Measurements from ENCODE around the gene SLC31A1. TPM values are rescaled to one million over a fixed set of nuclear protein-coding genes. Genes with fewer than 3 reads are reported as not detected.
"Not testable (repeated sequence)": the region's sequence is repeated elsewhere in the genome, so short reads cannot be mapped to it uniquely, and the experiment has no call there.

Gene SLC31A1
- total and polyA plus RNA-seq, 4 donors = 18.7 to 22.9 (median 19.5) TPM

- Histone ChIP-seq H3K27me3 (ENCODE audit: control insufficient read depth, insufficient read depth, low read length) (no peaks in the 10 kb centered on the region), H3K9me3 (ENCODE audit: control insufficient read depth, insufficient read depth, low read length) (no peaks in the 10 kb centered on the region), H3K4me3 (ENCODE audit: low read depth, low read length) (peak overlapping the region; percentile 90), H3K36me3 (ENCODE audit: control insufficient read depth, insufficient read depth, low read length) (peaks cover 23% of the 10 kb centered on the region), H3K4me1 (ENCODE audit: control insufficient read depth, insufficient read depth, low read length) (peaks cover 5% of the 10 kb centered on the region), H3K27ac (ENCODE audit: low read depth, low read length) (peak overlapping the region; percentile 96)
- peak; percentile 26 to 88 (median 41) for DNase-seq (ENCODE audit: low read depth in 4 of 6, low spot score in 6 of 6)
- 0% methylated on average over 12 of the region's 15 CpGs for WGBS (ENCODE audit: insufficient coverage)
These were observed 53.3 kb downstream of the SLC31A1 start for GRCh38 chr9:113274474-113275156.

DNA sequence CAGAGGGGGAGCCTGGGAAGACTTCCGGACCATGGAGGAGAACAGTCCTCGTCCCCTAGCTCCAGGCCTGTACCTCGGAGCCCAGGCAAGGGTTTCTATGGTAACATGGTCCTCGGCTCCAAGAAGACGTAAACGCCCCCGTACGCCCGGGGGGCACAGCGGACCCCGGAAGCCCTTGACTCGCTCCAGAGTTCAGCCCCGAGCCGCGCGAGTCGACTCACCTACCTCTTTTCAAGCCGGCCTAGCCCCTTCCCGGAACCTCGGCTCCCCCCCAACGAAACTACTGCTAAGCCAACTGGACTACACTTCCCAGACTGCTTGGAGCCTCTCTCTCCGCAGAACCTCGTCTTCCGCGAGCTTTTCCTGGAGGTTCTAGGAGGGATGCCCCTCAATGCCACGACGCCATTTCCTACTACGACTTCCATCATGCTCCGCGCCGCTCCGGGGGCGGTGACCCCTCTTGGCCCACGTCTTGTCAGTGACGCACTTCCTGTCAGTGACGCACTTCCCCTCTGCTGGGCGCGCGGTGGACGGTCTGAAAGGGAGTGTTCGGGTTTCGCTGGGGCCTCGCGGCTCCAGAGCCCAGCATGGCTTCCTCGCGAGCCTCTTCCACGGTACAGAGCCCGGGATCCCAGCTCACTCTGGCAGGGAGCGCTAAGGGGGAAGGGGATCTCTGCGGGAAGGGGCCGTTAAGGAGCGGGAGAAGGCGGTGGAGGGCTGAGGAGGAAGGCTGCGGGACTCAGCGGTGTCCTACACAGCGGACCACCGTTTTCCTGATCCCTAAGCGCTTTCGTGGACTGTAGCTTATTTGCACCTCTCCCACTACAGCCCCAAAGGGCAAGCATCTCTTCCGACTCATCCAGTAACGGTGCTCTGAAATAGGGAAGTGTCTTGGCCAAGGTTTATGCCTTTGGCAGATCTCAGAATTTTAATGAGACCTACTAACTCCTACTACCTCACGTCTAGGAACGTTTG is 54.1 kb downstream of the SLC31A1 start, which contains the start of the genes CDC26 and PRPF4:
TSS of gene CDC26 (minus strand) at position 416 of the 975 bp plus-strand sequence. CDS start 3,065 bp downstream, outside the sequence.
TSS of gene PRPF4 (plus strand) at position 502 of the 975 bp plus-strand sequence. CDS start at position 588, 86 bp downstream.
- Histone ChIP-seq H3K27me3 (ENCODE audit: control insufficient read depth, insufficient read depth, low read length) (no peaks in the 10 kb centered on the region), H3K4me3 (ENCODE audit: low read depth, low read length) (peak within 1 kb of the TSS; percentile 90), H3K36me3 (ENCODE audit: control insufficient read depth, insufficient read depth, low read length) (peaks cover 29% of the 10 kb centered on the region), H3K27ac (ENCODE audit: low read depth, low read length) (peak within 1 kb of the TSS; percentile 96), H3K9me3 (ENCODE audit: control insufficient read depth, insufficient read depth, low read length) (no peaks in the 10 kb centered on the region), H3K4me1 (ENCODE audit: control insufficient read depth, insufficient read depth, low read length) (peaks cover 5% of the 10 kb centered on the region)
- peak; percentile 96 to 100 (median 98) for DNase-seq (ENCODE audit: low read depth in 4 of 6, low spot score in 6 of 6)
- under 1% methylated on average over 52 of the region's 63 CpGs for WGBS (ENCODE audit: insufficient coverage)

GRCh38 chr9:113278840-113279239 is 57.5 kb downstream of the SLC31A1 start:
- 86% methylated on average over 4 of the region's 4 CpGs for WGBS (ENCODE audit: insufficient coverage)
- Histone ChIP-seq H3K4me1 (ENCODE audit: control insufficient read depth, insufficient read depth, low read length) (peaks cover 5% of the 10 kb centered on the region), H3K36me3 (ENCODE audit: control insufficient read depth, insufficient read depth, low read length) (peaks cover 42% of the 10 kb centered on the region), H3K4me3 (ENCODE audit: low read depth, low read length) (no peak overlapping the region), H3K9me3 (ENCODE audit: control insufficient read depth, insufficient read depth, low read length) (no peaks in the 10 kb centered on the region), H3K27ac (ENCODE audit: low read depth, low read length) (no peak overlapping the region), H3K27me3 (ENCODE audit: control insufficient read depth, insufficient read depth, low read length) (no peaks in the 10 kb centered on the region)
- DNase-seq (ENCODE audit: low read depth in 4 of 6, low spot score in 6 of 6) = no peak

- Histone ChIP-seq H3K4me1 (ENCODE audit: control insufficient read depth, insufficient read depth, low read length) (peaks cover 5% of the 10 kb centered on the region), H3K36me3 (ENCODE audit: control insufficient read depth, insufficient read depth, low read length) (peaks cover 54% of the 10 kb centered on the region), H3K9me3 (ENCODE audit: control insufficient read depth, insufficient read depth, low read length) (no peaks in the 10 kb centered on the region), H3K27ac (ENCODE audit: low read depth, low read length) (no peak overlapping the region), H3K4me3 (ENCODE audit: low read depth, low read length) (no peak overlapping the region), H3K27me3 (ENCODE audit: control insufficient read depth, insufficient read depth, low read length) (no peaks in the 10 kb centered on the region)
- 91% methylated on average over 4 of the region's 4 CpGs for WGBS (ENCODE audit: insufficient coverage)
- DNase-seq (ENCODE audit: low read depth in 4 of 6, low spot score in 6 of 6) = no peak
These were observed 60.0 kb downstream of the SLC31A1 start for GRCh38 chr9:113281356-113281755.

DNA sequence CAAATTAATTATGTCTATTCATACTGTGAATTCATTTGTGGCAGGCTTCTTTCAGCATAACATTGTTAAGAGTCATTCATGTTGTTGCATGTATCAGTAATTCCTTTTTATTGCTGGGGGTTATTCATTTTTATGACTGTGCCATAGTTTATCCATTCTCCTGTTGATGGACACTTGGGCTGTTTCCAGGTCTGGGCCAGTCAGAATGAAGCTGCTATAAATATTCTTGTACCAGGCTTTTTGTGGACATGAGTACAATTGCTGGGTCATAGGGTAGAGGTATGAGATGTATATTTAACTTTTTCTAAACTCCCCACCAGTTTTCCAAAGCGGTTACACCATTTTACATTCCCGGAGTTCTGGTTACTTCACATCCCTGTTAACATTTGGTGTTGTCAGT is 67.7 kb downstream of the SLC31A1 start:
- H3K27me3 ChIP-seq (ENCODE audit: control insufficient read depth, insufficient read depth, low read length) = no peaks in the 10 kb centered on the region
- H3K36me3 ChIP-seq (ENCODE audit: control insufficient read depth, insufficient read depth, low read length) = peaks cover 49% of the 10 kb centered on the region
- no peak for DNase-seq (ENCODE audit: low read depth in 4 of 6, low spot score in 6 of 6)
- H3K27ac ChIP-seq (ENCODE audit: low read depth, low read length) = no peak overlapping the region
- H3K4me3 ChIP-seq (ENCODE audit: low read depth, low read length) = no peak overlapping the region
- no peaks in the 10 kb centered on the region for H3K4me1 ChIP-seq (ENCODE audit: control insufficient read depth, insufficient read depth, low read length)
- no peaks in the 10 kb centered on the region for H3K9me3 ChIP-seq (ENCODE audit: control insufficient read depth, insufficient read depth, low read length)
- WGBS (ENCODE audit: insufficient coverage) = no CpG with 5 or more reads among the region's 2 CpGs

DNA sequence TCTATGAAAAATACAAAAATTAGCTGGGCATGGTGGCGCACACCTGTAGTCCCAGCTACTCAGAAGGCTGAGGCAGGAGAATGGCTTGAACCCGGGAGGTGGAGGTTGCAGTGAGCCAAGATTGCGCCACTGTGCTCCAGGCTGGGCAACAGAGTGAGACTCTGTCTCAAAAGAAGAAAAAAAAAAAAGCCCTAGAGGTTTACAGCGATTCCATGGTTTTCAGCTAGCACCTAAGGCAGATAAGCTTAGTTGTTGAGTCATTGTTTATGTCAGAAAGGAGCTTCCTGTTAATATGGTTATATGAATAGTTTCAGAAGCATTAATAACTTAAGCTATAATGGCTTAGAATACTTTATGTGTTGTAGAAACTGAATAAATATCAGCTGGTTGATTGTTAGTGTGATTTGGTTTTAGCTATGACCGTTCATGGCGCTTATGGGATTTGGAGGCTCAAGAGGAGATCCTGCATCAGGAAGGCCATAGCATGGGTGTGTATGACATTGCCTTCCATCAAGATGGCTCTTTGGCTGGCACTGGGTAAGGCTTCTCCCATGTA is 68.8 kb downstream of the SLC31A1 start:
- H3K36me3 ChIP-seq (ENCODE audit: control insufficient read depth, insufficient read depth, low read length) = peaks cover 47% of the 10 kb centered on the region
- no peak overlapping the region for H3K27ac ChIP-seq (ENCODE audit: low read depth, low read length)
- no peaks in the 10 kb centered on the region for H3K4me1 ChIP-seq (ENCODE audit: control insufficient read depth, insufficient read depth, low read length)
- H3K27me3 ChIP-seq (ENCODE audit: control insufficient read depth, insufficient read depth, low read length) = no peaks in the 10 kb centered on the region
- no peak for DNase-seq (ENCODE audit: low read depth in 4 of 6, low spot score in 6 of 6)
- H3K9me3 ChIP-seq (ENCODE audit: control insufficient read depth, insufficient read depth, low read length) = no peaks in the 10 kb centered on the region
- WGBS (ENCODE audit: insufficient coverage) = 97% methylated on average over 5 of the region's 6 CpGs
- H3K4me3 ChIP-seq (ENCODE audit: low read depth, low read length) = no peak overlapping the region

DNA sequence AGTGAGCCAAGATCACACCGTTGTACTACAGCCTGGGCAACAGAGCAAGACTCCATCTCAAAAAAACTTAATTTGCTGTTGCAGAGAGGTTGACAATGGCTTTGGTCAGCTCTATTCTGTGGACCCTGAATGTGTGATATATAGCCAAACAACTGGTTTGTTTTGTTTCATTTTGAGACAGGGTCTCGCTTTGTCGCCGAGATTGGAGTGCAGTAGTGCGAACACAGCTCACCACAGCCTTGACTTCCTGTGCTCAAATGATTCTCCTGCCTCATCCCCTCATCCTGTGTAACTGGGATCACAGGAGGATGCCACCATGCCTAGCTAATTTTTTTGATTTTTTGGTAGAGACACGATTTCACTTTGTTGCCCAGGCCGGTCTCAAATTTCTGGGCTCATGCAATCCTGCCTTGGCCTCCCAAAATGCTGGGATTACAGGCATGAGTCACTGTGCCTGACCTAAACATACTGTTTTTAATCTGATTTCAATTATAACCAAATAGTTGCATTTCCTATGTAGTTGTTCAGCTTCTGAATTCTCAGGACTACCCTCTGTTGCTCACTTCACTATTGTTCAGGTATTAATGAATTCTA is 72.0 kb downstream of the SLC31A1 start:
- no peaks in the 10 kb centered on the region for H3K4me1 ChIP-seq (ENCODE audit: control insufficient read depth, insufficient read depth, low read length)
- WGBS (ENCODE audit: insufficient coverage) = 88% methylated on average over 4 of the region's 7 CpGs
- H3K27ac ChIP-seq (ENCODE audit: low read depth, low read length) = no peak overlapping the region
- H3K27me3 ChIP-seq (ENCODE audit: control insufficient read depth, insufficient read depth, low read length) = no peaks in the 10 kb centered on the region
- H3K4me3 ChIP-seq (ENCODE audit: low read depth, low read length) = no peak overlapping the region
- H3K9me3 ChIP-seq (ENCODE audit: control insufficient read depth, insufficient read depth, low read length) = no peaks in the 10 kb centered on the region
- DNase-seq (ENCODE audit: low read depth in 4 of 6, low spot score in 6 of 6) = no peak
- H3K36me3 ChIP-seq (ENCODE audit: control insufficient read depth, insufficient read depth, low read length) = peaks cover 35% of the 10 kb centered on the region

- not testable (repeated sequence) for H3K4me1 ChIP-seq (ENCODE audit: control insufficient read depth, insufficient read depth, low read length); DNase-seq (ENCODE audit: low read depth in 4 of 6, low spot score in 6 of 6); H3K27ac ChIP-seq (ENCODE audit: low read depth, low read length); H3K27me3 ChIP-seq (ENCODE audit: control insufficient read depth, insufficient read depth, low read length); H3K9me3 ChIP-seq (ENCODE audit: control insufficient read depth, insufficient read depth, low read length); H3K4me3 ChIP-seq (ENCODE audit: low read depth, low read length)
- 80% methylated on average over 7 of the region's 8 CpGs for WGBS (ENCODE audit: insufficient coverage)
- H3K36me3 ChIP-seq (ENCODE audit: control insufficient read depth, insufficient read depth, low read length) = peaks cover 18% of the 10 kb centered on the region
These were observed 74.9 kb downstream of the SLC31A1 start for GRCh38 chr9:113296247-113296646.
